Hepatic stellate cell (primary cell): ENCODE measurements around the gene SNX6.
"Not testable (repeated sequence)": the region's sequence is repeated elsewhere in the genome, so short reads cannot be mapped to it uniquely, and the experiment has no call there.

Source experiments
- DNase-seq: peaks from one replicate; pipeline ENCODE4 v3.0.0; 2011; ENCODE audit warnings: low spot score

Gene SNX6

DNA sequence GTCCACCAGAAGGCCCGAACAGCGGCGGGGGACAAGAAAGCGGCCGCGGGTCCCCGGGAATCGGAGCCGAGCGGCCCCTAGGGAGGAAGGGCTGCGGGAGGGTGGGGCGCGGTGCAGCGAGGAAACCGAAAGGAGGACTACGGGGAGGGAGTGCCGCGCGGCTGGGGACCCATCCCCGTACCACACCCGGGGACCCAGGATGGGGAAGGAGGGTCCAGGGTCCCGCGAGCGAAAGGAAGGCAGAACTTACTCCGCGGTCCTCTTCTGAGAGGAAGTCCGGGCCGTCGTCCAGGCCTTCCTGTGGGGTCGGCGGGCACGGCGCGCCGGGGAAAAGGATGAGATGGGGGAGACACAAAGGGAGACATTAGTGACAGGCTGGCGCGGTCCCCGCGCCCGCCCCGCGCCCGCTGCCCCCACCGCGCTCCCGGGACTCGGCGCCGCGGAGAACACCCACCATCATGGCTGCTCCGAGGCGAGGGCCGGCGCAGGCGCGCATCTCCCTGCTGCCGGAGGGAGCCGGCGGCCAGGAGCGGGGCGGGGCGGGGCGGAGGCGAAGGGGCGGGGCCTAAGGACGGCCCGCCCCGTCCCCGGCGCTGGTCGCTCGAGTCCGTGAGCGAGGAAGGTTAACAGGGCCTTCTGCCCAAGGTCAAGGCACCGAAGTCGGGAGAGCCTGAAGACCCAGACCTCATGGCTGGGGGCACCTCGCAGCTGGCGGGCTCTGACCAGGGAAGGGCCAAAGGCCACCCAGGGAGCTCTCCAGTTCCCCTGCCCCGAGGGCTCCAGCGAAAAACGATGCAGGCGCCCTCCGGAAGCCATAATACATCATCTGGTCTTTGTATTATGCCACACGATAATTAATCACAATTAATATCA is at the start of gene SNX6:
Gene SNX6, minus strand, starts transcription at position 492 of the 873 bp plus-strand sequence. Its CDS starts 32 bp downstream, at position 460.
- peak; percentile 98 for DNase-seq

DNA sequence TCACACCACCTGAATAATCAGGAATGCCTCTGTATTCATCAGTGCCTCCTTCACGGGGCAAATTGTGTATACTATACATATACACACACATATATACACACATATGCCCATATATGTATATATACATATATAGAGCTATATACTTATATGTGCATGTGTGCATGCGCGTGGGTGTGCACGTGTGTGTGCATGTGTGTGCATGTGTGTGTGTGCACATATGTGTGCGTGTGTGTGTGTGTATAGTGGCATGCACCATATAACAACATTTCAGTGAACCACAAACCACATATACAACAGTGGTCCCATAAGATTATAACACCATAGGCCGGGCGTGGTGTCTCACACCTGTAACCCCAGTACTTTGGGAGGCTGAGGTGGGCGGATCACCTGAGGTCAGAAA is 48.8 kb upstream of the SNX6 start:
- no peak for DNase-seq

DNA sequence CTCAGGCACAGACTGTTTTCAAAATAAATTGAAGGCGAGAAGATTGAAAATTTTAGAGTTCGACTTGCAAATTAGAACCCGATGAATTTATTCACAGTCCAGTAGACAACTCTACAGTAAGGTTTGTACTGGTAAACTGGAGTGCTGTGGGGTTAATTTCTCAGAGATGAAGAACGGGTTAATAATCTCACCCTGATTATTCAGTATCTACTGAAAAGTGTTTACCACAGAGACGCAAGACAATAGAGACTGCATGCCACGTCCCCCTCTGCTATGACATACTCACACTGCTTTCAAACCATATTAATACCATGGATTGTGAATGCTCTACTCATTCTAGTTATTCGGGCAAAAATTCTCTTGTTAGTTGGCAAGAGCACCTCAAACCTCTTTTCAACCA is 48.4 kb upstream of the SNX6 start:
- no peak for DNase-seq

DNA sequence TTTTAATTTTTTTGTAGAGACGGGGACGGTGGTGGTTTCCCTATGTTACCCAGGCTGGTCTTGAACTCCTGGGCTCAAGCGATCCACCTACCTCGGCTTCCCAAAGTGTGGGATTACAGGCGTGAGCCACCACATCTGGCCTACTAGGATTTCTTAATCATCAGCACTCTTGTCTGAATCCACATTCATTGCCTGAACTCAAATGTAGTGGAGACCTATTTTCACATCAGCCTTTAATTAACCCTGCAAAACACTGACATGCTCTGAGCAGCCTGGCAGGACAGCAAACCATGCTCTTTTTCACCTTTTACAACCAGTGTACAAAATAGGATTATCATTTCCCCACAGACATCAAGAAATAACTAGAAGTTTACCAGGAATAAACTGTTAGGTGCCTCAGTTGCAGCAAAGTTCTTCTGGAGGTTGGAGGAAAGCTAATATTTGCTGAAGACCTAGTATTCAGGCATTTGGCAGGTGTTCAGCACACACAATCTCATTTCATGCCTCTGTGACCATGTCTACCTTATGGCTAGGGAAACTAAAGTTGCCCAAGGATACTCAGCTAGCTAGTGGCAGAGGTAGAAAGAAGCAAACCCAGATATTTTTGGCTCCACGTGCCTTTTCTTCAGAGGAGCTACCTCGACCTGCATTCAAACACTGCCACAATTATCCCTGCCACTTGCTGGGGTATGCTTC is 46.7 kb upstream of the SNX6 start:
- no peak for DNase-seq

DNA sequence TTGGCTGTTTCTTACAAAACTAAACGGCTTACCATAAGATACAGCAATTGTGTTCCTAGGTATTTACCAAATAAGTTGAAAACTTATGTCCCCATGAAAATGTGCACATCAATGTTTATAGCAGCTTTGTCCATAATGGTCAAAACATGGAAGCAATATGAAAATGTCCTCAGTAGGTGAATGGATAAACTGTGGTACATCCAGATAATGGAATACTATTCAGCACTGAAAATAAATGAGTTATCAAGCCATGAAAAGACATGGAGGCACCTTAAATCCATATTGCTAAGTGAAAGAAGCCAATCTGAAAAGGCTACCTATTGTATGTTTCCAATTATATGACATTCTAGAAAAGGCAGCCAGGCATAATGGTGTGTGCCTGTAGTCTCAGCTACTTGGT is 43.8 kb upstream of the SNX6 start:
- no peak for DNase-seq

DNA sequence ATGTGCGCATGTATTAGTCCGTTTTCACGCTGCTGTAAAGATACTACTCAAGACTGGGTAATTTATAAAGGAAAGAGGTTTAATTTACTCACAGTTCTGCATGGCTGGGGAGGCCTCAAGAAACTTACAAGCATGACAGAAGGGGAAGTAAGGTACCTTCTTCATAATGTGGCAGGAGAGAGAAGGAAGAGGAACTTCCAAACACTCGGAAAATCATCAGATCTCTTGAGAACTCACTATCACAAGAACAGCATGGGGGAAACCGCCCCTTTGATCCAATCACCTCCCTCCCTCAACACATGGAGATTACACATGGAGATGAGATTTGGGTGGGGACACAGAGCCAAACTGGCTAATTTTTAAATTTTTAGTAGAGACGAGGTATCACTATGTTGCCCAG is 41.8 kb upstream of the SNX6 start:
- DNase-seq = no peak

DNA sequence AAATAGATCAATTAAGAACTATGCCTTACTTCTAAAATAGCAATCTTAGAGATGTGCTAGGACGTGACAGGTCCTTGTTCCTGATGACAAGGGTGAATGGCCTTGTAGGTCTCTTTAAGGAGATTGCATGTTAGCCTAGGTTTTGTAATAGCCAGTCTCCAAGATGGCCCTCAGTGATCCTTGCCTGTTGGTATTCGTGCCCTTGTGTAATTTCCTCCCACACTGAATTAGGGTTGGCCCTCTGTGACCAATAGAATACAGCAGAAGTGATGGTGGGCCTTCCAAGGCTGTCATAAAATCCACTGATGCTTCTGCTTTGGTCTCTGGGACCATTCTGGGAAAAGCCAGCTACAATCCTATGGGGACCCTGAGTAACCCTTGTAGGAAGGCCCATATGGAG is 38.2 kb upstream of the SNX6 start:
- DNase-seq = no peak

DNA sequence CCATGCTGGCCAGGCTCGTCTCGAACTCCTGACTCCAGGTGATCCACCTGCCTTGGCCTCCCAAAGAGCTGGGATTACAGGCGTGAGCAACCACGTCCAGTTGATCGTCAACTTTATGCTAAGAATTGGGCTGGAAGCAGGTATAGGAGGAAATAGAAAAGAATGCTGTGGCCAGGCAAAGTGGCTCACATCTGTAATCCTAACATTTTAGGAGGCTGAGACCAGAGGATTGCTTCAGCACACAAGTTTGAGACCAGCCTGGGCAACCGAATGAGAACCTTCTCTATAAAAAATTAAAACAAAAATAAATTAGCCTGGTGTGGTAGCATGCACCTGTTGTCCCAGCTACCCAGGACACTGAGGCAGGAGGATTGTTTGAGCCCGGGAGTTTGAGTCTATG is 37.1 kb upstream of the SNX6 start:
- DNase-seq = no peak

DNA sequence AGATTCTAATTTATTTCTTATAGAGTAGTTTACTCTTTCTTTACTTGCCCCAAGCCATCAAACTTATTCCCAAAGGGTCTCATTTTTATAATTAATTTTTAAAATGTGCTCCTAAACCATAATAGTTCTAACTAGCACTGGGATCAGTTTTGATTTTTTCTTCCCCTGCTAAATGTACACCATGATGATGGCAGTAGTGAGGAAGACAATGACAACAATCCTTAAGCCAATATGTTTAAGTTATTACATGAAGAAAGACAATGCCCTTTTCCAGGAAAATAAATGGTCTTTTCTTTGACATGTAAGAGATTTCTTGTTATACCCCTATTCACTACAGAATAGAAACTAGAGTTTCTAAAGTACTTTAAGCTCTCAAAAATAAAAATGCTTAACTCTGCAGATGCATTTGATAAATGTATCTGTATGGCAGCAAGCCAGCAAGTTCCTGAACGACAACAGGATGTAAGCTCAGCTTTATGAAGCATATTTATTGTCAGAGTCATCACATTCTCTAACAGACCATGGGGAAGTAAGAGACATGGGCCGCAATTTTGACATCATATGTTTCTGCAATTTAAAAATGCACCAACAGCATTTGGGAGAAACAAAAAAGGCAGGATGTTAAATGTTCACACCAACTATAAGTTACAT is 36.0 kb upstream of the SNX6 start:
- DNase-seq = peak; percentile 71

DNA sequence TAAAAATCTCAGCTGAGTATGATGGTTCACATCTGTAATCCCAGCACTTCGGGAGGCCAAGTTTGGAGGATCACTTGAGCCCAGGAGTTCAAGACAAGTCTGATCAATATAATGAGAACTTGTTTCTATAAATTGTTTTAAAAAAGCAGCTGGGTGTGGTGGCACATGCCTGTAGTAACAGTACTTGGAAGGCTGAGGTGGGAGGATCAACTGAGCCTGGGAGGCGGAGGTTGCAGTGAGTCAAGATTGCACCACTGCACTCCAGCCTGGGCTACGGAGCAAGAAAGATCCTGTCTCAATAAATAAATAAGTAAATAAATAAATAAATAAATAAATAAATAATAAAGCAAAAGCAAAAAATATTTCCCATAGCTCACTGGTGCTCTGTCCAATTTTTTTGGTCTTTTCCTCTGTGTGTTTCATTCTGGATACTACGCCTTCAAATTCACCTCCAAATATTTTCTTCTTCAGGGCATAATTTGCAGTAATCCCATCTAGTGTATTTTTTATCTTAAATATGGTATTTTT is 32.7 kb upstream of the SNX6 start:
- no peak for DNase-seq

DNA sequence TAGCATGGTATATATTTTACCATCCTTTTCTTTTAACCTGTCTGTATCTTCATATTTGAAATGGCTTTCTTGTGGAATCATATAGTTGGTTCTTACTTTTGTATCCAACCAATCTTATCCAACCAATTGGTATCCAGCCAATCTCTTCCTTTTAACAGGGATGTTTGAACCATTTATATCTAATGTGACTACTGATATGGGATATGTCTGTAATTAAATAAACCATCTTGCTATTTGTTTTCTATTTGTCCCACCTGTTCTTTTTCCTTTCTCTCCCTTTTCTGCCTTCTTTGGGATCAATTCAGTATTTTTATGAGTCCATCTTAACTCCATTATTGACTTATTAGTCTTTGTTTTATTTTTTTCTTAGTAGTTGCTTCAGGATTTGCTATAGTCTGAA is 30.8 kb upstream of the SNX6 start:
- DNase-seq = no peak

DNA sequence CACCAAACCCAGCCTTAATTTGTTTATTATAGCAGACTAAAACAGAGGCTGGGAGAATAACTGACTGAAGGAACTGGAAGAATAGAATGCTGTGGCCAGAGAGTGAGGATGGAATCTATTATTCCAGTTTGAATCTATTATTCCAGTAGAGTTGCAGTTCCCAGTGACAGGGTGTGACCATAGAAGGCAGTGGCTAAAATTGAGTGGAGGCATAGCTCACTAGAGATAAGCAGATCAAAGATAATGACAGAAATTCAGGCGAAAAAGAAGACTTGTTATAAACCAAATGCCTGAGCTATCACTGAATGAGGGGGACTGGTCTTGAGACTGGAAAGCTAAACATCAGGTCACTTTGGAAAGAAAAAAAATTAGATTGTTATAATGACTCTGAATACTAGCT is 26.0 kb upstream of the SNX6 start:
- no peak for DNase-seq

DNA sequence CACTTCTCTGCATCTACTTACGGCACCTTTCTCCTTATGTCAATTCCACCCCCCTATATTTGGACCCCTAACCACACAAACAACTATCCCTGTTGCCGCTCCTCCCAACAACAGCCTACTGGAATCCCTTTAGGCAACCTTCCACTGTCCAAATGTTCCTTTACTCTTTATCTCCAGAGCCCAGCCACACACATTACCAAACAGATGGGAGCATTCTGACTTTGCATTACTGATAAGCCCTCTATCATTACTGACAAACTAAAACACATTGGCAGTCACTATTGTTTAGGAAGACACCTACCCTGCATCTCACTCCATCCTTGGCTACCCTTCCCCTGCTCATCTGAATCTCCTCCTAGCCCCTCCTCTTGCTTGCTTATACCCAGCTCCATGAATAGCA is 23.1 kb upstream of the SNX6 start:
- not testable (repeated sequence) for DNase-seq

DNA sequence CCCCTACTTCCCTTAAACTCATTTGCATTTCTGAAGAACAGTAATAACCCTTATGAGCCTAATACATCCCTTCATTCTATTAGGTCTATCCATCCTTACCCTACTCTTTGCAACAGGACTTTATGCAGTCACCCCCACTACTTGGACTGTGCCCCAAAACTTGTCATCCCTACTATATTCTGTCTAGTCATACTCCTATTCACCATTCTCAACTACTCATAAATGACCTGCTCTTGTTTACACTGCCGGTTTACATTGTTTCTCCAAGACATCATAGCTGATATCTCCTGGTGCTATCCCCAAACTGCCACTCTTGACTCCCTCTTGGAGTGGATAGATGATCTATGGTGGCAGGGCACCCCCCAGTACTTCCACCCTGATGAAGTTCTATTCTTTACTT is 22.4 kb upstream of the SNX6 start:
- DNase-seq = not testable (repeated sequence)

DNA sequence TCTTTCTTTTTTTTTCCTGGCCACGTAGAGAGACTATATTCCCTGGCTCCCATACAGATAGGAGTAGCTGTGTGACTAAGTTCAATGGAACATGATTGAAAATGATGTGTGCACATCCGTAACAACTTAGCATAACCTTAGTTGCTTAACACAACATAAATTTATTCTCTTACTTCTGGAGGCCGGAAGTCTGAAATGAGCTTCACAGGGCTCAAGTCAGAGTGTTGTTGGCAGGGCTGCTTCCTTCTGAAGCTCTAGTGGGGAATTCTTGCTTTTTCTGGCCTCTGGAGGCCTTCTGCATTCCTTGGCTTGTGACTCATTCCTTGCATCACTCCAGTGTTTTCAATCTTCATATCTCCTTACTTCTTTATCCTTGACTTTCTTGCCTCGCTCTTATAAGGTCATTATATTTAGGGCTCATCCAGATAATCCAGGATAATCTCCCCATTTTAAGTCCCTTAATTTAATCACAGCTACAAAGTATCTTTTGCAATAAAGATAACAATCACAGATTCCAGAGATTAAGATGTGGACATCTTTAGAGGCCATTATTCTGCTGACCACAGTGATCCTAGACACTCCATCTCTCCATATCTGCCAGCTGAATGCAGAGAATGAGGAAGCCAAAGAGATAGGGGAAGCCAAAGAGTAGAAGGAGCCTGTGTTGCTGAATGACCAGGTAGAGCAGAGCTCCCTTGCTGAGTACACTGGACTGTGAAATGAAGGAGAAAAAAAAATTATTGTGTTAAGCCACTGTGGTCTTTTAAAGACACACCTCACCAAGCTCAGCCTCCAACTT is 21.0 kb upstream of the SNX6 start:
- DNase-seq = peak; percentile 89

DNA sequence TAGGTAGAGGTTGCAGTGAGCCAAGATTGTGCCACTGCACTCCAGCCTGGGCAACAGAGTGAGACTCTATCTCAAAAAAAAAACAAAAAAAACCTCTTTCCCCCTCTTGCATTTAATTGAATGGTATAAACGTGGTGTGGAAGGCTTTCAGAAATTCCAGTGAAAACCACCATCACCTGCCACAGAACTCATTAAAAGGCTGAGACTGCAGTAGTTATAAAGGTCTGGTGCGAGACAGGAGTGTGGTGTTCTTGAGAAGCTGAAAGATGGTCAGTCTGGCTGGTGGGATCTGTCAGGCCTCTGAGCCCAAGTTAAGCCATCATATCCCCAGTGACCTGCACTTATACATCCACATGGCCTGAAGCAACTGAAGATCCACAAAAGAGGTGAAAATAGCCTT is 20.1 kb upstream of the SNX6 start:
- DNase-seq = not testable (repeated sequence)

DNA sequence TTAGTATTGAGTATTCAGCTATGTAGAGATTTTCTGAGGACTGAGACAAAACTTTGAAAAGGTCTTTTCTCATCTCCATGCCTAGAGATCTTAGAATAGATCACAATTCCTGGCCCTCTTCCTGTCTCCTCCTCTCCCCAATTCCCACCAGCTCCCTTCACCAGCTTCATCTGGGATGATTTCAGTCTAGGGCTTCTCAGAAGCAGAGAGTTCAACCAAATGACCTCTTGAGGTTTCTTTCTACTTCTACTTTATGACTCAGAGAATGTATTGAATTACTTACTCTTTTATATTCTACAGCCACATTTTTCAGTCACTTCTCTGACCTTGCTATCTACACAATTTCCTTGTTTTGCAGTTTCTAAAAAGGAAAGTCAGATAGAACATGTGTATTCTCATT is 19.4 kb upstream of the SNX6 start:
- peak; percentile 85 for DNase-seq

DNA sequence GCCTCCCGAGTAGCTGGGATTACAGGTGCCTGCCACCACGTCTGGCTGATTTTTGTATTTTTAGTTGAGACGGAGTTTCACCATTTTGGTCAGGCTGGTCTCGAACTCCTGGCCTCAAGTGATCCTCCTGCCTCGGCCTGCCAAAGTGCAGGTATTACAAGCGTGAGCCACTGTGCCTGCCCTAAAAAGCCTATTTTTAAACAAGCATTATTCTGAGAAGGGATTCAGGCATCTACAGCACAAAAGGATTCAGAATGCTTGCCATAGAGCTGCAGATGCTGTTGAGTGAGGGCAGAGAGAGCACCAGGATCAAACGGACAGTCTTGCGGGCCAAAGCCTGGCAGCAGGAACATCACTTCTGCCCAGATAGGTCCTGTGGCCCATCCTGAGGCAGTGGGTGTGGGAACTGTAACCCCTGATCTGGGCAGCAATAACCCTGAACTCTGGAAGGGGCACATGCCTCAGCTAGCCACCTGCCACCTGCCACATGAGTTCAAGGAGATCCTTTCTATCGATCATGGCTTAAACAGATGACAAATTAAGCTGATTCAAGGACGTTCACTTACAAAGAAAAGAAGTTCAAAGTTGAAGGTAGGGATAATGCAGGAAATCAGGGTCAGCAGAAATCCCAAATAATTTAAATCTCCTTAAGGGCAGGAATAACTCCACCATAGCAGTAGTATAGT is 16.8 kb upstream of the SNX6 start:
- no peak for DNase-seq

DNA sequence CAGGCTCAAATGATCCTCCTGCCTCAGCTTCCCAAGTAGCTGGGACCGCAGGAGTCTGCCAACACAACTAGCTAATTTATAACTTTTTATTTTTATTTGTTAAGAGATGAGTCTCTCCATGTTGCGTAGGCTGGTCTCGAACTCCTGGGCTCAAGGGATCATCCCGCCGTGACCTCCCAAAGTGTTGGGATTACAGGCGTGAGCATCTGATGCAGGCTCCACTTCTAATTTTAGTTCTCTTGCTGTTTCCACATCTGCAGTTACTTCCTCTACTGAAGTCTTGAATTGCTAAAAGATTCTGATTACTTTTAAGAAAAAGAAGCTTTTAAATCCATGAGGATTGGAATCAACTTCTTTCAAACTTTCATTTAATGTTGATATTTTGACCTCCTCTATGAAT is 13.4 kb upstream of the SNX6 start:
- DNase-seq = no peak

DNA sequence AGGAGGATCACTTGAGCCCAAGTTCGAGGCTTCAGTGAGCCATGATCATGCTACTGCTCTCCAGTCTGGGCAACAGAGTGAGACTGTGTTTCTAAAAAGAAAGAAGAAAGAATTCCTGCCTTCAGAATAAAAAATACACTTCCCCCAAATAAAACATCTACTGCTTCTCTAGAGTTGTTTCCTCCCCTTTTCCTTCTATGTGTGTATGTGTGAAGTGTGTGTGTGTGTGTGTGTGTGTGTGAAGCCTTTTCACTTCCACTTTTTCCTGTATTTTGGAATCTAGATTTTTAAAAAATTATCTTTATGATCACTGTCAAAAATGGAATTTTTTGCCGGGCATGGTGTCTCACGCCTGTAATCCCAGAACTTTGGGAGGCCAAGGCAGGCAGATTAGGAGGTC is 12.6 kb upstream of the SNX6 start:
- no peak for DNase-seq

DNA sequence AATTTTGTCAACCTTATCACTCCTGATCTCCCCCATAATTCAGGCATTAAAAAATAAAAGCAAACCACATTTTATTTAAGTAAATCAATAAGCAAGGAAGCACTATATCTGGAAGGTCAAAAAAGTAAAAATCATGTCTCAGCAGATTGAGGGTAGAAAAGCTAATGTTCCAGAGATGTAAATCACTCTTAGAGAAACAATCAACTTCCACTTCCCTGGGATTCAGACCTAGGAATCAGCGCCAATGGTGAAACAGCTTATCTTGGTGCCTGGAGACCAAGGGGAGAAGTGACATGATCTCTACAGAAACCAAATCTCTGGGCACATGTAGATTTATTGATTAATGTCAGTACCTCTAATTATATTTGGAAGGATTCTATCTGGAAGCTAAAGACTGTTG is 10.9 kb upstream of the SNX6 start:
- DNase-seq = no peak
